Measurements from ENCODE around the gene KIF5A. TPM values are rescaled to one million over a fixed set of nuclear protein-coding genes. Genes with fewer than 3 reads are reported as not detected.

KIF5A gene
- total RNA-seq, 6 experiments from 2014 or later, result 1.0 to 1.8 (median 1.2) TPM

DNA sequence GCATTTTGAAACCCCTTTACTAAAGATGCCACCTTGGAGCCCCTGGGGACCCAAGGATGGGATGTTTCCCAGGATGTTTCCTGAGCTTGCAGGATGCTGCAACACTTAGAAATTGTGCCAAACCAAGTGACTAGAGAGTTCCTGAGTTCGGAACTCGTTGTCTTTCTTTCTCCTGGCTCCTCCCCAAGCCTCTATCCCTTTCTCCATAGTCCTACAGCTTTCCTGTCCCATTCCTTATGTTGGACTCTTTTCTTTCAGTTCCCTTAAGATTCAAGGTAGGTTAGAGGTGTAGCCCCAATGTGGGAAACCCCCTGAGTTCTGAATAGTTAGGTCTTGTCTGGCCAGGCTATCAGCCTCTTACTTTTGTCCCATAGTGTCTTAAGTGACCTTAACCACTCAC lies 1.4 kb upstream of the KIF5A start:
- TF ChIP-seq, protein P1, sequence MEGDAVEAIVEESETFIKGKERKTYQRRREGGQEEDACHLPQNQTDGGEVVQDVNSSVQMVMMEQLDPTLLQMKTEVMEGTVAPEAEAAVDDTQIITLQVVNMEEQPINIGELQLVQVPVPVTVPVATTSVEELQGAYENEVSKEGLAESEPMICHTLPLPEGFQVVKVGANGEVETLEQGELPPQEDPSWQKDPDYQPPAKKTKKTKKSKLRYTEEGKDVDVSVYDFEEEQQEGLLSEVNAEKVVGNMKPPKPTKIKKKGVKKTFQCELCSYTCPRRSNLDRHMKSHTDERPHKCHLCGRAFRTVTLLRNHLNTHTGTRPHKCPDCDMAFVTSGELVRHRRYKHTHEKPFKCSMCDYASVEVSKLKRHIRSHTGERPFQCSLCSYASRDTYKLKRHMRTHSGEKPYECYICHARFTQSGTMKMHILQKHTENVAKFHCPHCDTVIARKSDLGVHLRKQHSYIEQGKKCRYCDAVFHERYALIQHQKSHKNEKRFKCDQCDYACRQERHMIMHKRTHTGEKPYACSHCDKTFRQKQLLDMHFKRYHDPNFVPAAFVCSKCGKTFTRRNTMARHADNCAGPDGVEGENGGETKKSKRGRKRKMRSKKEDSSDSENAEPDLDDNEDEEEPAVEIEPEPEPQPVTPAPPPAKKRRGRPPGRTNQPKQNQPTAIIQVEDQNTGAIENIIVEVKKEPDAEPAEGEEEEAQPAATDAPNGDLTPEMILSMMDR (IDR thresholded peaks at IDR 0.05), result no peak

DNA sequence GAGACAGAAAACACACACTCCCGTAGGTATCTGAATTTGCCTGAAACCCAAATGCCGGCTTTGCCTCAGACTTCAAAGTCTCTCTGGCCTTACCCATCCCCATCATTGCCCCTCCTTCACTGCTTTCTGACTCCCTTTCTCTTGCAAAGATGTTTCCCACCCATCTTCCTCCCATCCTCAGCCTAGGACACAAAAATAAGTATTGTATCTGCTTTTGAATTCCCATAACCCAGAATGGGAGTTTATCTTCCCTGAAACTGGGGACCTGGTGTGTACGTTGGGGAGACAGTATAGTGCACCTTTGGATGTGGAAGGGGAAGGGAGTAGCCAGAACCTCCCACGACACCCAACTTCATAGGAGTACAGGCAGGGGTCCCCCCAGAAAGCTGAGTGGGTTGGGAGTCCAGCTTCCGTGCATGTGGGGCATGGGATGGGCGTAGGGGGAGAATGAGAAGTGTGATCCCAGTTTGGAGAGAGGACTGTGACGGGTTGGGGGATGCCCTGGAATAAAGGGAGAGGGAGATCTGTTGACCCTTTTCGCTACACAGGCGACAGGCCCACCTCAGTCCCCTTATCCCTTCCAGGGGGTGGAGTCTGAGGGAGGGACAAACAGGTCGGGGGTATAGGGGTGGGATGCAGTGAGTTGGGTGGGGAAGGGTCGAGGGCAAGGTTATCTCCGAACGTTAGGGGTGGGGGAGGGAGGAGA lies 488 bp upstream of the KIF5A start:
- no peak for DNase-seq
- Mint-ChIP-seq H3K27me3 (ENCODE audit: insufficient read depth) (peaks cover 8% of the 10 kb centered on the region; the same call in 1 of the 2 replicates), H3K36me3 (ENCODE audit: low read depth) (peaks cover 21% of the 10 kb centered on the region), H3K4me3 (peak overlapping the region; percentile 87), H3K9me3 (no peaks in the 10 kb centered on the region), H3K4me1 (ENCODE audit: low read depth) (peaks cover 65% of the 10 kb centered on the region), H3K27ac (no peak overlapping the region)
- TF ChIP-seq, protein P1 (IDR thresholded peaks at IDR 0.05), result no peak

More for the DNA sequence above, 1.4 kb upstream of the KIF5A start:
- Mint-ChIP-seq H3K36me3 (ENCODE audit: low read depth) (peaks cover 21% of the 10 kb centered on the region), H3K27me3 (ENCODE audit: insufficient read depth) (peaks cover 7% of the 10 kb centered on the region; the same call in 1 of the 2 replicates), H3K27ac (no peak overlapping the region), H3K9me3 (no peaks in the 10 kb centered on the region), H3K4me3 (no peak overlapping the region; the same call in 1 of the 2 replicates), H3K4me1 (ENCODE audit: low read depth) (peaks cover 70% of the 10 kb centered on the region)
- DNase-seq, result no peak

DNA sequence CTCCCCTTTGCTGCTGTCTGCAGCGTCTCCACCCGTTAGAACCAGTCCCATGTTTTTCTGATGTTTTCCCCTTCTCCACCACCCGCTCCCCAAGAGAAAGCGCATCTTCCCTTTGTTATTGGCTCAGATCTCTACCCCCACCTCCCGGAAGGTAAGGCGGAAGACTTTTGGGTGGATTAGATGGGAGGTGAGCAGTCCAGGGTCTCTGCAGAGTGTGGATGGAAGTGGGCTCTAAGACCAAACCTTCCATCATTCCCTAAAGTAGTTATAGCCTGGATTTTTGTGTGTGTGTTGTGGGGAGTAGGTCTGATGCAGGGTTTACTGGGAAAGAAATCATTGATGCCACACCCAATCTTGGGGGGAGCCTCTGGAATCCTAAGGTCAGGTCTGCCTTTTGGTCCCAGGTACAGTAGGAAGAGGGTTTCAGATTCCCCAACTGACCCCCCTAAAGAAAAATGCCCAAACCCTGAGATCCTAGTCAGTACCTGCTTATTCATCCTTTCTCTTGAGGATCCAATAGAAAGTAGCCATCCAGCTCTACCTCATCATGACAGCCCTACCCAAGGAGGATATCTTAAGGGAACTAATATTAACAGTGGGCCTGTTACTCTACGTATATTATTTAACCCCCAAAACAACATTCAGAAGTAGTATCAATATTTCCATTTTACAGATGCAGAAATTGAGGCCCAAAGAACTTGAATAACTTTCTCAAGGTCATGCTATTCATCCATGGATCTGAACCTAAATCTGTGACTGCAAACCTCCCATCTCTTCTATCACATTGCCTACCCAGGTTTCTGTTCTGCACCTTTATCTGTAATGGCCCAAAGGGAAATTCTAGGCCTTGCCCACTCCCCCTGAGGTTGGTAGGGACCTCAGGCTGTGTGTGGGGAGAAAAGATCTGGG lies 1.1 kb downstream of the KIF5A start:
- Mint-ChIP-seq H3K36me3 (ENCODE audit: low read depth) (peaks cover 8% of the 10 kb centered on the region), H3K4me1 (ENCODE audit: low read depth) (peaks cover 51% of the 10 kb centered on the region), H3K9me3 (no peaks in the 10 kb centered on the region), H3K27ac (no peak overlapping the region), H3K4me3 (peak overlapping the region; percentile 87), H3K27me3 (ENCODE audit: insufficient read depth) (peaks cover 9% of the 10 kb centered on the region)
- TF ChIP-seq, protein P1 (IDR thresholded peaks at IDR 0.05), result no peak
- no peak for DNase-seq

DNA sequence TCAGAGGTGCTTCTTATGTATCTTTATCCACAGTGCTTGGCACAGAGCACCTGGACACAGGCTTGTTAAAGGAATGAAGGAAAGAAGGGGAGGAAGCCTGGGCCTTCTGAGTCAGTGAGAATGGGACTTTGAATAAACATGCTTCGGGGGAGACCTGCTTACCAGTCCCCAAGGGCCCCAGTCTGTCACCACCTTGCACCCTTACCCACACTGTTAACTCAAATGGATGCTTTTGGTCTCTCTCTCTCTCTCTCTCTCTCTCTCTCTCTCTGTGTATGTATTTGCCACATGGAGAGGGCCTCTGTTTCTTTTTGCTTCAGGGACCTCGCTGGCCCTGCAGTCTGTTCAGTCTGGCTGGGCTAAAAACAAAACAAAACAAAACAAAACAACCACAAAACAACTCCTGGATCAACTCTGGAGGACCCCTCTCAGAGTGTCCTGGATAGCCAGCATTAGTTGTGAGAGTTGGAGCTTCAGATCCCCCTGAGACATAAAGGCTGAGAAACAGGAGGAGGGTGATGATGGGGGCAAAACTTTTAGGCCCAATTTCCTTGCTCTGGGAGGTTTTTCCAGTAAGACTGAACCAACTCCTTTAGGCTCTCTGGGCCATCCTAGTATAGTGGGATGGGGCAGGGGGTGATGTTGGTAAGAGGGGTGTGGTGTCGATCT lies 1.9 kb downstream of the KIF5A start:
- TF ChIP-seq, protein P1 (IDR thresholded peaks at IDR 0.05), result no peak
- Mint-ChIP-seq H3K4me3 (no peak overlapping the region), H3K36me3 (ENCODE audit: low read depth) (no peaks in the 10 kb centered on the region), H3K9me3 (no peaks in the 10 kb centered on the region), H3K27me3 (ENCODE audit: insufficient read depth) (peaks cover 10% of the 10 kb centered on the region), H3K4me1 (ENCODE audit: low read depth) (peaks cover 47% of the 10 kb centered on the region), H3K27ac (no peak overlapping the region)
- DNase-seq, result no peak

DNA sequence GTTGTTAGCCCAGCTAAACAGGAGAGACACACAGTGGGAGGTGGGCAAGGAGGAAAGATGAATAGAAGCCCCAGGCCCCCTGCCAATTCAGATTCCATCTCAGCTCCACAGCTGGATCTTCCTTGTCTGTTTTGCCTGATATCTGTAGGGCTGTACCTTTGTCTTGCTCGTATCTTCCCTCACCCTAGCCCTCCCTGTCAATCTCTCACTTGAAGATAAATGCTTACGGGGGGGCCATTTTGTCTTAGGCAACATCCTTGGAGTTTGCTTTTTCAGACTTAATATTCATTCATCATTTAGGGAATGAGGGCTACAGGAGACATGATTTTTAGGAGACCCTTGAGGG lies 2.4 kb downstream of the KIF5A start:
- no peak overlapping the region for H3K4me3 Mint-ChIP-seq
- H3K36me3 Mint-ChIP-seq (ENCODE audit: low read depth), result no peaks in the 10 kb centered on the region
- H3K9me3 Mint-ChIP-seq, result no peaks in the 10 kb centered on the region
- TF ChIP-seq, protein P1 (IDR thresholded peaks at IDR 0.05), result no peak
- peaks cover 44% of the 10 kb centered on the region for H3K4me1 Mint-ChIP-seq (ENCODE audit: low read depth)
- H3K27me3 Mint-ChIP-seq (ENCODE audit: insufficient read depth), result peaks cover 10% of the 10 kb centered on the region
- no peak for DNase-seq
- H3K27ac Mint-ChIP-seq, result no peak overlapping the region
